ENCODE results near the gene ZBTB16.

The ZBTB16 gene

DNA sequence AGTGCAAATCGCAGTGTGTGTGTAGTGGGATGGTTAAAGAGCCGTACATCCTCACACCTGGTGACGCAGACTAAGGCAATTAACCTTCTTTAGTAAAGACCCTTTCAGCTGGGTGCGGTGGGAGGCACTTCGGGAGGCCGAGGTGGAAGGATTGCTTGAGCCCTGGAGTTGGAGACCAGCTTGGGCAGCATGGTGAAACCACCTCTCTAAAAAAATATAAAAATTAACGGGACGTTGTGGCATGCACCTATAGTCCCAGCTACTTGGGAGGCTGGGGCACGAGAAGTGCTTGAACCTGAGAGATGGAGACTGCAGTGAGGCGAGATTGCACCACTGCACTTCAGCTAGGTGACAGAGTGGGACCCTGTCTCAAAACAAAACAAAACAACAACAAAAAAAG is 31.5 kb downstream of the ZBTB16 start:
- TF ChIP-seq, protein P1, sequence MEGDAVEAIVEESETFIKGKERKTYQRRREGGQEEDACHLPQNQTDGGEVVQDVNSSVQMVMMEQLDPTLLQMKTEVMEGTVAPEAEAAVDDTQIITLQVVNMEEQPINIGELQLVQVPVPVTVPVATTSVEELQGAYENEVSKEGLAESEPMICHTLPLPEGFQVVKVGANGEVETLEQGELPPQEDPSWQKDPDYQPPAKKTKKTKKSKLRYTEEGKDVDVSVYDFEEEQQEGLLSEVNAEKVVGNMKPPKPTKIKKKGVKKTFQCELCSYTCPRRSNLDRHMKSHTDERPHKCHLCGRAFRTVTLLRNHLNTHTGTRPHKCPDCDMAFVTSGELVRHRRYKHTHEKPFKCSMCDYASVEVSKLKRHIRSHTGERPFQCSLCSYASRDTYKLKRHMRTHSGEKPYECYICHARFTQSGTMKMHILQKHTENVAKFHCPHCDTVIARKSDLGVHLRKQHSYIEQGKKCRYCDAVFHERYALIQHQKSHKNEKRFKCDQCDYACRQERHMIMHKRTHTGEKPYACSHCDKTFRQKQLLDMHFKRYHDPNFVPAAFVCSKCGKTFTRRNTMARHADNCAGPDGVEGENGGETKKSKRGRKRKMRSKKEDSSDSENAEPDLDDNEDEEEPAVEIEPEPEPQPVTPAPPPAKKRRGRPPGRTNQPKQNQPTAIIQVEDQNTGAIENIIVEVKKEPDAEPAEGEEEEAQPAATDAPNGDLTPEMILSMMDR (IDR thresholded peaks at IDR 0.05; ENCODE audit: insufficient read depth, low read length, poor library complexity, severe bottlenecking), result no peak
- Histone ChIP-seq H3K4me3 (replicated peaks; ENCODE audit: low read depth, low read length) (no peak overlapping the region), H3K27me3 (replicated peaks; ENCODE audit: control insufficient read depth, insufficient read depth, low read length) (peaks cover 1% of the 10 kb centered on the region; the same call in 1 of the 2 replicates), H3K36me3 (ENCODE audit: control insufficient read depth, insufficient read depth, low read length) (no peaks in the 10 kb centered on the region)
- DNase-seq (ENCODE audit: extremely low read depth, insufficient read length), result no peak

DNA sequence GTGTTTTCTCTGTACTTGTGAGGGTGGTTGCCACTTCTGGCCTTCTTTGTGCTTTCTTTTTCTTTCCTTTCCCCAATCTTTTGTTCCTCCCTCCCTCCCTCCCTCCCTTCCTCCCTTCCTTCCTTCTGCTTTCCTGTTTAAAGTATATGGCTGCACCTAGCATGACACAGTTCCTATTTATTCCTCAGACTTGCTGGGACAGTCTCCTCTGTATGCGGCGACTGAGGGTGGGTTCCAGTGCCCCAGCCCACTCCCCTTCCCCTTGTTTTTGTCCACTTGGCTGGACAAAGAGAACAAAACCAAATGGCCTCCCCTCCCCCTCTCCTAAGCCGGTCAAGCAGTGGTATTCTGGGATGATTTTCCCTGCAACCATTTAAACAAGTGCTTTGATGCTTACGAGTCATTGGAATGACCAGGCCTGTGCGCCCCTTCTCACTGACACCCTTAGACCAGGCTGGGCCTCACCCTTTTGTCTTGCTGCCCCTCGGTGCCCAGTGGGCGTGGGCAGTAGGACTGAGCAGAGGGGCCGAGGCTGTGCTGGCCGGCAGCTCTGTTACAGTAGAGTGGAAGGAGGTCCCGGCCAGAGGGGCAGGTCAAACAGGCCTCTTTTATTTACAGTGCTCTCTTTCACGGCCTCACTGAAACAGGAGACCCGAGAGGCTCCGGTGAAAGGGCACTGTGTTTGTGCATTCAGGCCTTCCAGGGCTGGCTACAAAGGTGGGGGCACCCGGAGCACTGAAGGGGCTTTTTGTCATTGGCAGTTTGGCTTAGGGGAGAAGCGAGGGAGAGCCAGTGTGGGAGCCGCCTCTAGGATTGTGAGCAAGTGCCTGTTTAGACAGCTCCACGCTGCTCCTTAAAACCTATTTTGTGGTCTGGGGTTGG is 32.2 kb downstream of the ZBTB16 start:
- Histone ChIP-seq H3K4me3 (replicated peaks; ENCODE audit: low read depth, low read length) (no peak overlapping the region), H3K27me3 (replicated peaks; ENCODE audit: control insufficient read depth, insufficient read depth, low read length) (peaks cover 1% of the 10 kb centered on the region; the same call in 1 of the 2 replicates), H3K36me3 (ENCODE audit: control insufficient read depth, insufficient read depth, low read length) (no peaks in the 10 kb centered on the region)
- TF ChIP-seq, protein P1 (IDR thresholded peaks at IDR 0.05; ENCODE audit: insufficient read depth, low read length, poor library complexity, severe bottlenecking), result no peak
- DNase-seq (ENCODE audit: extremely low read depth, insufficient read length), result no peak

DNA sequence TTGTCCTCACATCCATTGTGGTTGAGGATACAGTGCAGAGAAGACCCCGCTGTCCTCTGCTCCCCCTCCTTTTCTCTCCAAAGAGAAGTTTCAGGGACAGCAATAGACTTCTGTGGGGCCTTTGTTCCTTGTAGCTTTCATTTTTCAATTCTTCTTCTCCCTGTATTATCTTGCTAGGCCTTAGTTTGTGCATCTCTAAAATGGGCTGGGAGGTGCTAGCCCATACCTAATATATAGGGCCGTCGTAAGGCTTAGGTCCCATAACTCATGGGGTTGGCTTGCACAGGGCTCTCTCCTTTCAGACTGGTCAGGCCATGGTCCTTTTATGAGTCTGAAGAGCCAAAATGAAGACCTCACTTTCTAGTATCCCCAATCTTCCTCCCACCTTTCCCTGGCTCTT is 33.0 kb downstream of the ZBTB16 start:
- Histone ChIP-seq H3K27me3 (replicated peaks; ENCODE audit: control insufficient read depth, insufficient read depth, low read length) (peaks cover 1% of the 10 kb centered on the region; the same call in 1 of the 2 replicates), H3K36me3 (ENCODE audit: control insufficient read depth, insufficient read depth, low read length) (no peaks in the 10 kb centered on the region), H3K4me3 (replicated peaks; ENCODE audit: low read depth, low read length) (no peak overlapping the region)
- DNase-seq (ENCODE audit: extremely low read depth, insufficient read length), result no peak
- TF ChIP-seq, protein P1 (IDR thresholded peaks at IDR 0.05; ENCODE audit: insufficient read depth, low read length, poor library complexity, severe bottlenecking), result no peak

DNA sequence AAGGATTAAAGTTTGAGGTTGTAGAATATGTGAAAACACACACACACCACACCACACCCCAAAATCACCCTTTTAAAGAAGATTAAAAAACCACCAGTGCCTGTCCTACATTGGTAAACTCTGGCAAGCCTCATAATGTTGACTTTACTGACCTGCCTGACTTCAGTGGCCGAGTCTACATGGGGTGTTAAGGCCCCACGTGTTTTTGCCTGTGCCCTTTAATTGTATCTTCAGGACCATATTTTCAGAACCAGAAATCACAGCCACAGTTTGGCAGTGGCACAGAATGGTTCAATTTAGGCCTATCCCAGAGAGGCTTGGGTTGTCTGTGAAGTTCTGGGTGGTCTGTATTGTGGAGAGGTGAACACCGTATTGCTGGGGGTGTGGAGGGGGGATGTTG is 33.4 kb downstream of the ZBTB16 start:
- no peaks in the 10 kb centered on the region for H3K36me3 ChIP-seq (ENCODE audit: control insufficient read depth, insufficient read depth, low read length)
- H3K4me3 ChIP-seq (replicated peaks; ENCODE audit: low read depth, low read length), result no peak overlapping the region
- no peak for DNase-seq (ENCODE audit: extremely low read depth, insufficient read length)
- H3K27me3 ChIP-seq (replicated peaks; ENCODE audit: control insufficient read depth, insufficient read depth, low read length), result peaks cover 1% of the 10 kb centered on the region; the same call in 1 of the 2 replicates
- TF ChIP-seq, protein P1 (IDR thresholded peaks at IDR 0.05; ENCODE audit: insufficient read depth, low read length, poor library complexity, severe bottlenecking), result no peak

DNA sequence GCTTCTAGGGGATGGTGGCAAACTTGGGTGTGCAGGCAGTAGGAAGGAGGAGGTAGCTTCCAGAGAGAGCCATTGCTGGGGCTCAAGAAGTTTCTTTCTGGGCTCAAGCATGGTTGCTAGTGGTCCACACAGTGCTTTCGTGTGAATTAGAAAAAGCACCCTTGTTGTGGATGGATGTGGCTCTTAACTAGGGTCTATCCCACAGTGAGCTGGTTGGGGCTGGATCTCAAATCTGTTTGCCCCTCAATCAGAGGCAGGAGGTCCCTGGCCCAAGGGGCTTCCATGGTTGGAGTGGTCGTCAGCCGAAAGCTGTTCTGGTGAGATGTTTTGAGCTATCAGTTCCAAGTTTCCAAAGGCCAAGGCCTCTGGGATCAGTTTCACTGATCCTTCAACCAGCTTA is 35.0 kb downstream of the ZBTB16 start:
- H3K36me3 ChIP-seq (ENCODE audit: control insufficient read depth, insufficient read depth, low read length), result no peaks in the 10 kb centered on the region
- no peak overlapping the region for H3K4me3 ChIP-seq (replicated peaks; ENCODE audit: low read depth, low read length)
- TF ChIP-seq, protein P1 (IDR thresholded peaks at IDR 0.05; ENCODE audit: insufficient read depth, low read length, poor library complexity, severe bottlenecking), result no peak
- H3K27me3 ChIP-seq (replicated peaks; ENCODE audit: control insufficient read depth, insufficient read depth, low read length), result peaks cover 3% of the 10 kb centered on the region; the same call in 1 of the 2 replicates
- no peak for DNase-seq (ENCODE audit: extremely low read depth, insufficient read length)
